ENCODE results near the gene DSCAM.

GRCh38 chr21:40151611-40152010 lies 695.3 kb downstream of the DSCAM start:
- TF ChIP-seq CTCF (IDR thresholded peaks at IDR 0.05) (no peak), POLR2A (IDR thresholded peaks at IDR 0.05) (no peak)

Measured in Peyer's patch (tissue), 4 donors.